ENCODE data around the gene RALGDS.
"Not testable (repeated sequence)": the region's sequence is repeated elsewhere in the genome, so short reads cannot be mapped to it uniquely, and the experiment has no call there.

The RALGDS gene

DNA sequence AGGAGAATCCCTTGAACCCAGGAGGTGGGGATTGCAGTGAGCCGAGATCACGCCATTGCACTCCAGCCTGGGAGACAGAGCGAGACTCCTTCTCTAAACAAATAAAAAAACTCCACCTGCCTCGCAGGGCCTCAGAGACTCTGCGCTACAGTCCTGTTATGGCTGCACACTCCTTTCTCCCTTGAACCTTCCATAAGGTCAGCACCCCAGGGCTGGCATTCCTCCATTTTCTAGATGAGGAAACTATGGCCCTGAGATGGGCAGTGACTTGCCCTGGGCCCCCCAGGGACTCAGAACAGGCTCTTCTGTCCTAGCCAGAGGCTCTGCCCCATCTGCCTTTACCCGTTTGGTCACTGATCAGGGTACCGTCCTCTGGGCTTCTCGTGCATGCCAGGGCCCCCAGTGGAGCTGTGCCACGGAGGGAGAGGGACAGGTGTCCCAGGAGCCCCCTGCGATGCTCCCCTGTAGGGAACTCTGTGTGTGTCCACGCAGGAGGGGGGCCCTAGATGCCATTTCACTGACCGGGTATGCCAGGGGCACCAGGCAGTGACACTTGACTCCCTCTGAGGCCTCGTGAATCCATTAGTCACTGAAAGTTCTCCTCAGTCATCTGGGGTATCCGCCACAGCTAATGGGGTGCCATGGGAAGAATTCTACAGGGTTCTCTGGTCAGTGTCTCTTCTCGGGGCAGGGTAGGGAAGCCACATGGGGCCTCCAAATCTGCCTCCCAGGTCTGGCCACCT, 16.2 kb downstream of the RALGDS start:
- DNase-seq: no peak

DNA sequence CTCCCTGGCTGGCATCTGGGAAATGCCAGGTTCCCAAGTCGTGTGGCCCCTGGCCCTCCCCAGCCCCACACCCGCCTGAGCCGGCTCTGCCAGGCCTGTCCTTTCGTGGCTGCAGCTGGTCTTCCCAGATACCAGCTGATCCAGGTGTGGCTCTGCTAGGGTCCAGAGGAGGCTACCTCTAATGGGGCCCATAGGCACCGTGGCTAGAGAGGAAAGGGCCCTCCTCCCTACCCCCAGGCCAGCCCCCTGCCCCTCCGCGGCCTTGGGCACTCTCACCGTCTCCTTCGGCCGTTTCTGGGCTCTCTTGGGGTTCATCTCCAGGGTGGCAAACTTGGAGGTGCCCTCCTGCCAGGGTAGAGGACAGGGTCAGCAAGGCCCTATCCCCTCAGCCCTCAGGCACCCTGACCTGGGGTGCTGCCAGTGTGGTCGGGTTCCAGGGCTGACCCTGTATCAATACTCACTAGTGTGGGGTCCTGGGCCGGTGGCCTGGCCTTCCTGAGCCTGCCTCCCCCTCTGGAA, 17.0 kb downstream of the RALGDS start:
- no peak for DNase-seq

DNA sequence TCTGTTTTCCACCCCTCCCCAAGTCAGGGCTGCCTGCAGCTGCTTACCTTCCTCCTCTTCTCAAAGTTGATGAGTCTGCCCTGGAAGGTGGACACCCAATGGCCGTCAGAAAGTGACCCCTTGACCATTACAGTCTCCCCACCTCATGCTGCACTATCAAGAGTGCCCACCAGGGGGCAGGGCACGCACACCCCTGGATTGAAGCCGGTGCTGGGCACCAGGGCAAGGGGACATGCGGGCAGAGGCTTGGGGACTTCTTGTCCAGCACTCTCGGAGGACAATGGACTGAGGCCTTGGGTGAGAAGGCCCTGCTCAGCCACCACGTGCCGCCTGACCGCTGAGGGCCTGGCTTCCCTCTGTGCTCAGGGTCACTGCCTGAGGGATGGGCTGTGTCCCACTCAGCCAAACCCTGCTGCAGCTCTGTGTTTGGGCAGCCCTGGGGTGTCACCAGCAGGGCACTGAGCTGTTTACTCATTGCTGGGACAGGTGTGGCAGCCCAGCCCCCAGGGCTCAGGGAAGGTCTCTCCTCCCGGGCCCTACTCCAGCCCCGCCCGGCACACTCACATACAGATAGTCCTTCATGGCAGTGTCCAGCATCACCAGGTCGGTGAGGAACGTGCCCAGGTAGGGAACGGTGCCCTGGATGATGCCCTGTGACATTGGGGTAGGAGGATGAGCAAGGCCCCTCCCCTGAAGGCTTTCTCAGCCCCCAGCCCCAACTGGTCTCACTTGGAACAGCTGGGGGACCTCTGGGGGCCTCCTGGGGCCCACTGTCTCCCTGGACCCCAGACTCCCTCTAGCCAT, 17.7 kb downstream of the RALGDS start:
- DNase-seq: no peak

DNA sequence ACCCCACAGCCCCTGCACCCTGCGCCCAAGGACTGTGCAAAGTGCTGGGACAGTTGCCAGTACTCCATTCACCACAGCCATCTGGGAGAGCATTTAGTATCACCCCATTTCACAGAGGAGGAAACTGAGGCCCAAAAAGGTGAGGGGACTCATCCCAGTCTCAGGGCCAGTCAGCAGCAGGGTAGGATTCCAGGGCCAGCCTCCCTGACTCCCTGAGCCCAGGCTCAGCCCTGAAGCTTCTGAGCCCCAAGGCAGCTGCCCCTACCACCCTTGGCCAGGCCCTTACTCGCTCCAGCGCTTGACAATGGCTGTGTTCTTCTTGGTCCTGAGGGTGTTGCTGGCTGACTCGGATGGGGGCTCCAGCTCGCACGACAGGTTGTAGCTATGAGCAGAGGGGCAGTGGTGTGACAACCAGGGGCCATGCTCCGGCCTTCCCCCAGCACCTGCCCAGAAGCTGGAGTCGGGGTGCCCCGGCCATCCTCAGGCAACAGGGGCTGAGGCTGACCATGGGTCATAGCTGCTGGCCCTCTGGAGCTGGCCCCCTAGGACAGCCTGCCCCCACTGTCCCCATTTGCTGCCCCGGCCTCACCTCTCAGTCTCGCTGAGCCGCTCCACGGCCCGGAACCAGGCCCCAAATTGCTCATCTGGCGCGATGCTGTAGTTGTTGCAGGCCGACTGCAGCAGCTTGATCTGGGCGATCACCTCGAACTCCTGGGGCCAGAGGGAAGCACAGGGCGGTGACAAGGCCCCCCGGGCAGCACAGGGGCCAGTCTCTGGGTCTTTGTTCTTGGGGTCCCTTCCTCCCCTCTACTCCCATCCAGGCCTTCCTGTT, 18.6 kb downstream of the RALGDS start:
- DNase-seq: no peak

DNA sequence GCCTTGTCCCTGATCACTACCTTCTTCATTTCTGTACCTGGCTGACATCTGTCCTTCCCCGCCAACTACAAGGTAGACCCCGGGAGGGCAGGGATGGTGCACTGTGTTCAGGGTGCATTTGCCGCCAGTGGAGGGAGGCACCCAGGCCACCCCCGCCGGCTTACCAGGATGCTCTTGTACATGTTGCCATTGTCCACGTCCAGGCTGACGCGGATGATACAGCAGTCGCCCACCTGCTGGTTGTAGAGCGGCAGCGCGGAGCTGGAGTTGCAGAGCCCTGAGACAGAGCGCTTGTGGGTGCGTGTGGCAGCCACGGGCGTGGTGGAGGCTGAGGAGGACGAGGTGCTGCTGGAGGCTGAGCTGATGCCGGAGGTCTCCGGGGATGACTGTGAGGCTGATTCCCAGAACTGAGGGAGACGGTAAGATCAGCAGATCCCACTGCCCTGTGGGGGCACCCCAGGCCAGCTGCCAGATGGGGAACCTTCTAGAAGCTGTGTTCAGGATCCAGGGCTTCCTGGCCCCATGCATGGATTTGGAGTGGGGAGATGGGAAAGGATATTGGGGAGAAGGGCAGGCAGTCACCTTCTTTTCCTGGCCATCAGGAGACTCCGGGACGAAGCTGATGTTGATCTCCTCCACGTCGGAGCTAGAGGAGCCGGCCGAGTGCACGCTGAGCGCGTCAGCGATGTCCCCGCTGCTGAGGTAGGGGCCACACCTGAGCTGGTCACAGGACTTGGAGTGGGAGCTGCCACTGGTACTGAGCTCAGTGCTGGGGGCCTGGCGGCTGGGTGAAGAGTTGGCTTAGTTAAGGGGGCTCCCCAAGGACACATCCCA, 19.5 kb downstream of the RALGDS start:
- no peak for DNase-seq

DNA sequence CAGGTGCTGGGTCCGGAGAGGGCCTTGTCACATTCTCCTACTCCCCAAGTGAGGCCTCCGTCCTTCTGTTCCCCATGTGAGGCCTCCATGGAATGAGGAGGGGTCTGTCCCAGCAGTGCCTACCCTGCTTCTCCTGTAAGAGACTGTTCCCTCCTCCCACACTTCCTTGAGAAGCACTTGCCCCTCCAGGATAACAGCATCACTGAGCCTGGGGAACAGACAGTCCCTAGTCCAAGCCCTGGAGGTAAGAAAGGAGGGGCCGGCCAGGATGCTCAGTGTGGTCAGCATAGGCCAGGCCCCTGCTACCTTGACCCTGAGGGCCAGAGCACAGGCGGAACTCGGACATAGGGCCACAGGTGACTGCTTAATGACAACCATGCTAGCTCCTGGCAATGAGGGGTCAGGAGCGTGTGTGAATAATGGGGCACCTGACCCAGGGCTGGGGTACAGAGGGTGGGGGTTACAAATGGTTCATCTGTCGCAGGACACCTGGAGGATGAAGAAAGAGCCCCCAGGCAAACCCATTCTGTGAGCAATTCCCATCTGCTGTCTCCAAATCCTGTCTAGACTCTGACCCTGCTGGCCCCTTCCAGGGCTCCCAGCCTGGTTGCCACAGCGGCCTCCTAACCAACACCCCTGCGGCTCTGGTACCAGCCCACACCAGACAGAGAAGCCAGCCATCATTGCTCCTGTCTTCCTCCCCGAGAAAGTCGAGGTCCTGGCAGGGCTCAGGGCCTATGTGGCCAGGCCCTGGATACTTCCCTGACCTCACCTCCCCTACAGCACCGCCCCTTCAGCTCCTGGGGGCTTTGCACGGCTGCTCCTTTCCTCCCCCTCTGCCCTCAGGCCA, 20.3 kb downstream of the RALGDS start:
- no peak for DNase-seq

DNA sequence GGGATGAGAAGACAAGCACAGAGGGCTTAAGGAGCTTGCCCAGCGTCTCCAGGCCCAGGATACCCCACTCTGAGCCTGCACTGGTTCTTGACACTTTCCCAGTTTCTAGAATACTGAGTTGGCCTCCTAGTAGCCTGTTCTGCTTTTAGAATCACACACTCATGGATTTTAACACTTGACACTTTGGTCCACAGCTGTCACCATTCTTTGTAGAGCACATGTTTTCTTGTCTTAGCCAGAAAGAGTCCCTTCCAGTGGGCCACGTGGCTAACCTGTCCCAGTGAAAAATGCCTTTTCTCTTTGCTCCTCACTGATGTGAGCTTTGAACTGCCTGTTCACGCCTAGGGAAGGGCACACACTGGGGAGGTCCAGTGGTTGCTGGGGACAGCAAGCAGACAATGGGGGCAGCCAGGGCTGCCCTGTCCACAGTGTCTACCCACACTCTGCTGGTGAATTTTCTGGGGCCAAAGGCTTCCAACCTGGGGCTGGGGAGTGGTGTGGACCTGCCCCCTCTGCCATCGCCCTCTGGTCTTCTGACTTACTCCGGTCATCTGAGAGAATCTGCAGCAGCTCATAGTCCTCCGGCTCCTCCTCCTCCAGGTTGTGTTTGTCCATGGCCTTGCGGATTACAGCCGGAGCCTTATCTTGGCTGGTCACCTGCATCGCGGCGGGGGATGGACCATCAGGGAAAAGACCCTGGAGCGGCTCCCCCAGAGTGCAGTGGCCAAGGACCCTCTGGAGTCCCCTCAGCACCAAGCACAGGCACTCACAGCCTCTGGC, 21.1 kb downstream of the RALGDS start:
- DNase-seq: no peak

DNA sequence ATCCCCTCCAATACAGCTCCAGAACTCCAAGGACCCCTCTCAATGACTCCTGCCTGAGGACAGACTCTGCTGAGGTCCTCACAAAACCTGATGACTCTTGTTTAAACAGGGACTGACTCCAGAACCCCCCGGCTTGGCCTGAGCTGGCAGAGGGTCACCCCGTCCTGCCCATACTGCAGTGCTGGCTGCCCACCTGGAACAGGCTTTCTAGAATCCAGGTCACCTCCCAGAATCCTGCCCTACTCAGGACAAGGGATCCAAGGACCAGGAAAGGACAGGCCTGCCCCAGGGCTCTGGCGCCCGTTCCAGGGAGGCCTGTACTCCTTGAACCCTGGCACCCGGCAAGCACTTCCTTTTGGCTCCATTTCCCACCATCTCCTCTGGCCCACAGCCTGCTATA, 22.2 kb downstream of the RALGDS start:
- no peak for DNase-seq

DNA sequence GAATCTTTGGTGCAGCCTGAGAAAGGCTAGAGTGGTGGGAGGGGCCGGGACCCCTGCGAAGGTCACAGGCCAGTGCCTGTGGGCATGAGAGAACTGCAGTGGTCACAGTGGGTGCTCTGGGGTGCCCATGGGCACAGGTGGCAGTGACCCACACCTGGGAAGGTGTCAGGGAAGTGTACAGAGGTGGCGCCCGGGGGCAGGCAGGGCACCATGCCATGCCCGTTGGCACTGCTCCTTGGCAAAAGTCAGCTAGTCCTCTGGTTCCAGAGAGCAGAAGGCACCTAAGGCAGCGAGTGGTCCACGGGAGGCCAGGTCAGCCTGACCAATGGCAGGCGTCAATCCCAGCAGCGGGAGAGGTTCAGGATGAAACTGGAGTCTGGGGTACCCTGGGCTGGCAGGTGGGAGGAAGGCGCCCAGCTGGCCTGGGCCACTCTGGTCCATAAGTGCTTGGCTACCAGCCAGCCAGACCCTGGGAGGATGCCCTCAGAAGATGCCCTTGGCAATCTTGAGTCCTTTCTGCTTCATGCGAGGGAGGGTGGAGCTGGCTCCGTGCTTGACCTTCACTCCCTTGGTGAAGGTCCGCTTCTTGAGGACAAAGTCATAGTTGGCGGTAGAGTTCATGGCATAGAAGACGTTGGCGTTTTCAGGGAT, 22.8 kb downstream of the RALGDS start:
- DNase-seq: no peak

DNA sequence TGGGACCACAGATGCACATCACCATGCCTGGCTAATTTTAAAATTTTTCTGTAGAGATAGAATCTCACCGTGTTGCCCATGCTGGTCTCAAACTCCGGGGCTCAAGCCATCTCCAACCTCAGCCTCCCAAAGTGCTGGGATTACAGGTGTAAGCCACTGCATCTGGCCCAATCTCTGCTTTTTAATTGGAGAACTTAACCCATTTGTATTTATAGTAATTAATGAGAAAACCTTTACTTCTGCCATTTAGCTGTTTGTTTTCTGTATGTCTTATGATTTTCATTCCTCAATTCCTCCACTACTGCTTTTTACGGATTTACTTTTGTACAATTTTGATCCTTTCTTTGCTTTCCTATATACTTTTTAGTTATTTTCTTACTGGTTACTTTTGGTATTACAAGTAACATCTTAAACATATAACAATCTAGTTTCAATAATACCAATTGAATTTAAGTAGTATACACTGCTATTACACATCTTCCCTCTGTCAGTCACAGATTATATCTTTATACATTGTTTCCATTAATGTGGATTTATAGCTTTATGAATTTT, 26.1 kb downstream of the RALGDS start:
- DNase-seq: no peak

DNA sequence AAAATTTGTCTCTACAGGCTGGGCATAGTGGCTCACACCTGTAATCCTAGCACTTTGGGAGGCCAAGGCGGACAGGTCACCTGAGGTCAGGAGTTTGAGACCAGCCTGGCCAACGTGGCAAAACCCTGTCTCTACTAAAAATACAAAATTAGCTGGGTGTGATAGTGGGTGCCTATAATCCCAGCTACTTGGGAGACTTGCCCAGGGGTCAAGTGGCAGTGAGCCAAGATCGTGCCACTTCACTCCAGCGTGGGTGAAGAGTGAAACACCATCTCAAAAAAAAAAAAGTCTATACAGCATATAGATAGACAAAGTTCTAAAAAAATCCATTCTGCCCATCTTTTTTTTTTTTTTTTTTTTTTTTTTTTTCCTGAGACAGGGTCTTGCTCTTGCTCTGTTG, 26.7 kb downstream of the RALGDS start:
- DNase-seq: not testable (repeated sequence)

DNA sequence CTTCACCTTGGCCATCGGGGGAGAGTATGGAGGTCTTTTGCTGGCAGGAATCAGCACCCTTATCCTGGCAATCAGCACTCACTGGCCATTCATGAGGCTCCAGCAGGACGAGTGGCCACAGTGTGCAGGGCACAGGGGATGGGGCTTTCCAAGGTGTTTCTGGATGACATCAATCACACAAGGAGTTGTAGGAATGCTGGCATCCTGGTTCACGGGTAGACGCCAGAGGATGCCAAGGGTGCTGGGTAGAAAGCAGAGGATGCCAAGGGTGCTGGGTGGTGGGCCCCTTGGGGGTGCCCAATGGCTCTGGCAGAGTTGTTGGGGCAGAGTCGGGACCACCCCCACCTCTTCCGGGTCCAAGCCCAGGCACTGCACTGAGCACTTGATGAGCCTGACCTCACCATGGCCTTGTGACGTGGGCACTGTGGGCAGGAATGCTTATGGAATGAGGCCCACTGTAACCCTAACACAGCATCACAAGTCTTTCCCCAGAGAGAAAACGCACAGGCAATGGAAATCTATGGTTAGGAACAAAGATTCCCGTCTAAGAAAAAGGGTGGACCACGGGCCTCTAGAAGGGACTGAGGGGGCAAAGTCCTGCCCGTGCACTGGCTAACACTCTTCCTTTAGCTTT, 30.2 kb downstream of the RALGDS start:
- no peak for DNase-seq

DNA sequence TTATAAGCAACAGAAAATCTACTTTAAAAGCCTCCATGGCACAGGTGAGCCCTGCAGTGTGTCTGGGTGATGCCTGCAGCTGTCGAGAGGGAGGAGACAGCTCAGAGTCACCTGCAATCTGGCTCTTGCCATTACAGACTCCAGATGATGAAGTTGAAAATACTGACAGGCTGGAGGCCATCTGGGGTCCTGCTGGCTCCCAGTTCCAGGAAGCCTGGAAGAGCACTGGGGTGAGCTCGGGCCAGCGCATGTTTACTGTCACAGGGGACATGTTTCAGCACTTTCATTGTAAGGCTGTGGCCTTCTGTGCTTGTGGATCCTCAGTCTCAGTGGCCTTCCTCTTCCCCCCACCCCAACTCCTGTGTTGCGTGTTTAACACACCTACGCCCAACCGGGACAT, 30.9 kb downstream of the RALGDS start:
- peak; percentile 56 for DNase-seq

DNA sequence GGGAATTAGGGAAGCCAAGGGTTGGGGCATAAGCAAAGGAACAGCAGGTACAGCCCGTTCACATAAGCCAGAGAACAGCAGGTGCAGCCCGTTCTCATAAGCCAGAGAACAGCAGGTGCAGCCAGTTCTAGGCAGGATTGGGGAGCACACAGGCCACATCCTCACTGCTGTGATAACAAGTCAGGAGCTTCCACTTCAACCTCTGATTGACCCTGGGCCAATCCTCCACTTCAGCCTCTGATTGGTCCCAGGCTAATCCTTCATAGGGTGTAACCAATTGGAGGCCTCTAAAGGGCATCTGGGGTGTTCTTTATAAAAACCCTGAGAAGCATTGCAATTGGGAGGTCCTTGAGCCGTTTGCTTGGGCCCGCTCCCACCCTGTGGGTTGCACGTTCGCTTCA, 31.8 kb downstream of the RALGDS start:
- no peak for DNase-seq

DNA sequence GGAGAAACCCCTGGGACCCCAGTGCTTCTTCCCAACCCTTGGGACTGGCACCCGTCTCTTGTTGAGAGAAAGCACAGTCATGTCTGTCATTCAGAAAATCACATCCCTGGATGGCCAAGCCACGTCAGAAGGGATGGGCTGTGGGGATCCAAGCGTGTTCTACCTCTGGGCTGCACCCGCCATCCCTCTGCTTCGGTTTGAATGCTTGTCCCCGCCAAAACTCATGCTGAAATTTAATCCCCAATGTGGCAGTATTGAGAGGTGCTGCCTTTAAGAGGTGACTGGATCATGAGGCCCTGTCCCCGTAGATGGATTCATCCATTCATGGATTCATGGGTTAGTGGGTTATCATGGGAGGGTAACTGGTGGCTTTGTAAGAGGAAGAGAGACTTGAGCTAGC, 32.3 kb downstream of the RALGDS start:
- DNase-seq: no peak

DNA sequence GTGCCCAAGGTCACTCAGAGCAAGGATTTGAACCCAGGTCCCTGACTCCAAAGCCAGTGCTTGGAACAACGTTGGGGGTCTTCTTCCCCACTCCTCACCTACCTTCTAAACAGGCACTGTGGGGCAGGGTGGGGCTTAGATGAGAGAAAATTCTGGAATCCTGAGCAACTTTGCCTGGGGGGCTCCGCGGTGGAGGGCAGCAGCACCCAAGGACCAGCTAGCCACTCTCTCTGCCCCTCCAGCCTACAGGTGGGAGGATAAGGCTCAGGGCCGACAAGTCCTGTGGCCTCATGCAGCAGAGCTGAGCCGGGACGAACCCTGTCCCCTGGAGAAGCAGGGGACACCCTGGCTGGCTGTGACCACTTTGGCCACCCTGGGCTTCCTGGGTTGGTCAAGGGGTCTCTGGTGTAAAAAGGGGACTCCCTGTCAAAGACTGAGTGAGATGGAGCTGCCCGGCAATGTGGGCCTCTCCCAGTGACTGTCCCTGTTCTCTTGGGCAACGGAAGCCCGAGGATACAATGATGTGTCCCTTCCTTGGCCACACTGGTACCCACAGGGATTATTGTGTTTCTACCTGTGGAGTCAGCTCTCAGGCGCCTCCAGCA, 32.8 kb downstream of the RALGDS start:
- DNase-seq: no peak

DNA sequence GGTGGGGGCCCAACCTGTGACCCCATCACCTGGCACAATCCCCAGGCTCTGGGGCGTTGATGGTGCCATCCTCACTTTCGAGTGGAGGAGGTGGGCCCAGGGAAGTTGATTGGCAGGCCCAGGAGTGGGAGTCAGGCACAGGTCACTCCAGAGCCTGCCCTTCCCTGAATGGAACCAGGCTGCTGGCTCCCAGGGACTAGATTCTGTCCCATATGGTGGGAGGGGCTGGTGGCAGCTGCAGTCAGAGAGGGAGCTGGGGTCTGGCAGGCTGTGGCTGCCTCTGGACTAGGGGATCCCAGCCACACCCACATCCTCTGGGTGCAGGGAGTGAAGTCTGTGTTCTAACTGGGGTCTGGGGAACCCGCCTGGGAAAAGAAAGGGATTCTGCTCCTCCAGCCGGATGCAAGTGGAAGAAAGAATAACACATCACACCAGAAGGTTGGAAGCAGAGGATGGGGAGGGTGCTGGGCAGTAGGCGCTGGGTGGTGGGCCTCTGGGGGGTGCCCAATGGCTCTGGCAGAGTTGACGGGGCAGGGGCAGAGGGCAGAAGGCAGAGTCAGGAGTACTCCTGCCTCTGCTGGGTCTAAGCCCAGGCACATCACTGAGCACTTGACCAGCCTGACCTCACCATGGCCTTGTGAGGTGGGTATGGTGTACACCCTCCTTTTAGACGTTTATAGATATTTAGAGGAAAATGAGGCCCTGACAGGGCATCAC, 33.5 kb downstream of the RALGDS start:
- DNase-seq: no peak

DNA sequence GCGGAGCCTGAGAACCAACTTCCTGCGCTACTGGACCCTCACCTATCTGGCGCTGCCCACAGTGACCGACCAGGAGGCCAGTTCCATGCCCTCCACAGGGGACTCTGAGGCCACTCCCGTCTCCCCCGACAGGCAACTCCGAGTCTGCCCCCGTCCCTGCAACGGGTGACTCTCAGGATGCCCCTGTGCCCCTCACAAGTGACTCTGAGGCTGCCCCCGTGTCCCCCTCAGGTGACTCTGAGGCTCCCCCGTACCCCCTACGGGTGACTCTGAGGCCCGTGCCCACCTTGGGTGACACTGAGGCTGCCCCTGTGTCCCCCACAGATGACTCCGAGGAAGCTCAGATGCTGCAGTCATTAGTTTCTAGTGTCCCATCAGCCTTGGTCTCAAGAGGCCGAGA, 34.1 kb downstream of the RALGDS start:
- no peak for DNase-seq

Data from DMS 273 treated with DMSO at 0.1 percent for 48 hours (cell line).